ENCODE measurements around the gene DIP2C. TPM values are rescaled to one million over a fixed set of nuclear protein-coding genes. Genes with fewer than 3 reads are reported as not detected.

The DIP2C gene
- total RNA-seq, 4 donors from 2014 or later = 10.5 to 40.5 (median 19.5) TPM

DNA sequence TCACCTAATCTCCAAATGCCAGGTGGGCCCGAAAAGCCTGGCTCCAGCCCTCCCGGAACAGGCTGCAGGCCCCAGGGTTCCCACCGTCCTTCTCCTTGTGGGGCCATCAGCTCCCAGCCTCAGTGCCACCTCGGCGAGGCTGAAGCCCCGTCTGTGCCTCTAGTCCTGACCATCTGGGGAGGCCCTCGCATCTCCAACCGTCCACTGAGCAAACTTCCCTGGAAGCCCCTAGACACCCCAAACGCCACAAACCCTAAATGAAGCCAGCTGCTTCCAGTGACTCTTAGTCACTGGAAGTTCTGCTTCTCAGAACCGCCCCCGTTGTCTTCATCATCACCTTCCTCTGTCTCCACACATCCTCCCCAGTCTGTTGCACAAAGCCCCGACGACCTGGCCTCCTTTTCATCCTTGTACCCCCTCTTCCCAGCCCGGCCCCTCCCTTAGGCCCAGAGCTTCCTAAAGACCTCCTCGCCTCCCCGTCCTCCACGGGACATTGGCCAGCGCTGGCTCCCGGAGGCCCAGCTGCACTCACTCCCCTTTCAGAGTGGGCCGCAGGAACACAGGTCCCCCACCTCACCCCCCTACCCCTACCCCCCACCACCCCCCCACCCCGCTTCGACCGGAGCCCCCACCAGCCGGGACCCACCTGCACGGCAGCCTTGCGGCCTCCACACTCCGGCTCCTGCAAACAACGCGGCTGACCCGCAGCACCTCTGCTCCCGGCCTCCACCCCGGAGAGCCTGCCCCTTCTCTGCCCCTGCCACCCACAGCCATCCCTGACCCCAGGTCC lies 1.1 kb upstream of the DIP2C start:
- Histone ChIP-seq H3K36me3 (no peaks in the 10 kb centered on the region), H3K27me3 (no peaks in the 10 kb centered on the region), H3K9me3 (no peaks in the 10 kb centered on the region), H3K4me3 (peak overlapping the region; percentile 37 to 57), H3K27ac (peak overlapping the region; percentile 91 to 94), H3K4me1 (peaks cover 0 to 4% of the 10 kb centered on the region in 2 donors)
- TF ChIP-seq, protein P1, sequence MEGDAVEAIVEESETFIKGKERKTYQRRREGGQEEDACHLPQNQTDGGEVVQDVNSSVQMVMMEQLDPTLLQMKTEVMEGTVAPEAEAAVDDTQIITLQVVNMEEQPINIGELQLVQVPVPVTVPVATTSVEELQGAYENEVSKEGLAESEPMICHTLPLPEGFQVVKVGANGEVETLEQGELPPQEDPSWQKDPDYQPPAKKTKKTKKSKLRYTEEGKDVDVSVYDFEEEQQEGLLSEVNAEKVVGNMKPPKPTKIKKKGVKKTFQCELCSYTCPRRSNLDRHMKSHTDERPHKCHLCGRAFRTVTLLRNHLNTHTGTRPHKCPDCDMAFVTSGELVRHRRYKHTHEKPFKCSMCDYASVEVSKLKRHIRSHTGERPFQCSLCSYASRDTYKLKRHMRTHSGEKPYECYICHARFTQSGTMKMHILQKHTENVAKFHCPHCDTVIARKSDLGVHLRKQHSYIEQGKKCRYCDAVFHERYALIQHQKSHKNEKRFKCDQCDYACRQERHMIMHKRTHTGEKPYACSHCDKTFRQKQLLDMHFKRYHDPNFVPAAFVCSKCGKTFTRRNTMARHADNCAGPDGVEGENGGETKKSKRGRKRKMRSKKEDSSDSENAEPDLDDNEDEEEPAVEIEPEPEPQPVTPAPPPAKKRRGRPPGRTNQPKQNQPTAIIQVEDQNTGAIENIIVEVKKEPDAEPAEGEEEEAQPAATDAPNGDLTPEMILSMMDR (IDR thresholded peaks at IDR 0.05) = no peak
- no peak for TF ChIP-seq POLR2A (IDR thresholded peaks at IDR 0.05)
- peak in 1 of 2 donors; percentile 39 for DNase-seq
- intact Hi-C loops (cut with DNase I; ENCODE audit: low total_unique reads) = no loop called here

DNA sequence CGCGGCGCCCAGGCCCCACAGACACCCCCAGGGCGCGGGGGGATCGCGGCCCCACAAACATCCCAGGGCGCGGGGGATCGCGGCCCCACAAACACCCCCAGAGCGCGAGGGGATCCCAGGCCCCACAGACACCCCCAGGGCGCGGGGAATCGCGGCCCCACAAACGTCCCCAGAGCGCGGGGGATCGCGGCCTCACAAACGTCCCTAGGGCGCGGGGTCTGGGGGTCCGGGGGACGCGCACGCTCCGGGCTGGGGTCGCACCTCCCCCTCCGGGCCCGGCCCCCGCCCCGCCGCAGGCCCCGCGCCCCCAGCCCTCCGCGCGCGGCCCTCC lies 382 bp downstream of the DIP2C start:
- no peaks in the 10 kb centered on the region for H3K27me3 ChIP-seq
- no peaks in the 10 kb centered on the region for H3K9me3 ChIP-seq
- no peak for DNase-seq
- H3K27ac ChIP-seq = peak overlapping the region; percentile 89 to 91
- H3K36me3 ChIP-seq = no peaks in the 10 kb centered on the region
- peak overlapping the region; percentile 82 for H3K4me3 ChIP-seq
- H3K4me1 ChIP-seq = peaks cover 0 to 9% of the 10 kb centered on the region in 2 donors
- intact Hi-C loops (cut with DNase I; ENCODE audit: low total_unique reads) = loop anchor here (10.0 kb wide), 1 partner anchor 174 kb away; no protein-coding TSS in a partner anchor
- no peak for TF ChIP-seq POLR2A (IDR thresholded peaks at IDR 0.05)

DNA sequence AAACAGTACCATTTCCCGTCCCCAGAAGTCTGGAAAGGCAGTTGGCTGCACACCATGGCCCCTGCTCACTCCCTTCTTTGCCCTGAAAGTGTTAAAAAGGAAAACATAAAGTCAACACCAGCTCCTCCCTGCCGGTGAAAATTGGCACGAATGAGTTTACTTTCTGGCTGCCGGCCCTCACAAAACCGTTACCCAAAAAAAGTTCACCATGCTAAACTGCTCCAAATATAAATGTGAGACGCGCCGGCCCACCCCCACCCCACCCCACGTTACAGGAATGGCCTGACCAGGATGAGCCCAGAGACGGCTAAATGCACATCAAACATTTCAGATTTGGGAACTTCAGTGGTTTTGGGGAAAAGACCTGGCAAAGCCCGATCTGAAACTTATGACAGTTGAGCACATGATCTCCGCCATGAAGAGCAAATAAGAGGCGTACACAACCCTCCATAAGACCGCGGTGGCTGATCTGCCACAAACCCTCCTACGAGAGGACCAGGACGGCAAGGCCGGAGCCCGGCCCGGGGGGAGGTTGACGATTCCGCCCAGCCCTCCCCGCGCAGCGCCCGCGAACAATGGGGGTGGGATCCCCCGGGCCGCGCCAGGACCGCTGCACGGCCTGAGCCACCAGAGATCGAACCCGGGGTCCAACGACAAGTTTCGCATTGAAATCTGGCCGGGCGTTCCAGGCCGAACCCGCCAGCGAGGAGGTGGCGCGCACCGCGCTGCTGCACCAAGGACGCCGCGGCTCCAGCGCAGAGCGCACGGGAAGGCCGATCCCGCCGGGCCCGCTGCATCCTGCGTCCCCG lies 952 bp downstream of the DIP2C start:
- no peaks in the 10 kb centered on the region for H3K36me3 ChIP-seq
- no peaks in the 10 kb centered on the region for H3K9me3 ChIP-seq
- peaks cover 0 to 9% of the 10 kb centered on the region in 2 donors for H3K4me1 ChIP-seq
- peak overlapping the region; percentile 82 for H3K4me3 ChIP-seq
- peak overlapping the region; percentile 89 to 91 for H3K27ac ChIP-seq
- no peaks in the 10 kb centered on the region for H3K27me3 ChIP-seq
- intact Hi-C loops (cut with DNase I; ENCODE audit: low total_unique reads) = loop anchor here (10.0 kb wide), 1 partner anchor 174 kb away; no protein-coding TSS in a partner anchor
- no peak for TF ChIP-seq POLR2A (IDR thresholded peaks at IDR 0.05)
- TF ChIP-seq, protein P1 (IDR thresholded peaks at IDR 0.05) = no peak
- DNase-seq = no peak

DNA sequence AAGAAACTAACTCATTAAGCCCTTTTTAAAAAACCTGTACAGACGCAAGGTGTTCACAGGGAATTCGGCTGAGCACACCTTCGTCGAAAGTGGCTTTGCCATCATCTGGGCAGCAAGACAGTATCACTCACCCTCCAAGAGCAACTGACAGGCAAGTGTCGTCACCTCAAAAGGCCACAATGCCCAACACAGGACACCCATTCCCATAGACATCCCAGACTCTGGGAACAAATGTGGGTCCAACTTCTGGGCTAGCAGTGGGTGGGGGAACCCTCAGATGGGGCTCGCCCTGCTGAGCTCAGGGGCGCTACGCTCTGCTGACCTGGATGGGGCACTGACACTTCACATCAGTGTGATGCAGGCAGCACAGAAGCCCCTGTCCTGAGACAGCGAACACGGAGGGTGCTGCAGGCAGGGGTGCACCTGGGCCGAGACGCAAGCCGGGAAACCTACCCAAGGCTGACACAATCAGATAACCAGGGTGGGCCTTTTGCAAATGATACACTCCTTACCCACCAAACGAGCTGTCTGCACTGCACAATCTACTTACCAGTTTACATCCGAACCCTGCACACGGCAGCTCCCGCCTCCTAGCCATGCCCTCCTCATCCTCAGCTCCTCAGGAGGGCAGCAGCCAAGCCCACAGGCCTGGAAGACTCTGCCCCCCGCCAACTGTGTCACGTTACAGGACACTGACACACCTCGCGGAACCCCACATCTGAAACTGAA lies 1.7 kb downstream of the DIP2C start:
- Histone ChIP-seq H3K4me1 (peaks cover 0 to 9% of the 10 kb centered on the region in 2 donors), H3K9me3 (no peaks in the 10 kb centered on the region)
- intact Hi-C loops (cut with DNase I; ENCODE audit: low total_unique reads) = loop anchor here (10.0 kb wide), 1 partner anchor 173 kb away; no protein-coding TSS in a partner anchor

More for the DNA sequence above, 1.7 kb downstream of the DIP2C start:
- H3K27ac ChIP-seq = peak overlapping the region; percentile 89 to 91
- TF ChIP-seq POLR2A (IDR thresholded peaks at IDR 0.05) = no peak
- TF ChIP-seq, protein P1 (IDR thresholded peaks at IDR 0.05) = no peak
- no peaks in the 10 kb centered on the region for H3K27me3 ChIP-seq
- DNase-seq = no peak
- H3K36me3 ChIP-seq = no peaks in the 10 kb centered on the region
- peak overlapping the region; percentile 82 for H3K4me3 ChIP-seq
